GM19397 (cell line): Measurements from ENCODE around the gene TTC22.

ENCODE experiments used
- ATAC-seq: cut with Tn5 transposase; IDR thresholded peaks from one replicate; pipeline ENCODE4 v1.9.1; 2021; ENCODE audit warnings: mild to moderate bottlenecking, moderate library complexity; ENCODE audit not compliant: unreplicated experiment

TTC22 gene

GRCh38 chr1:54835131-54835898 lies 34.2 kb upstream of the TTC22 start:
- ATAC-seq, result no peak

- ATAC-seq, result no peak
Measured at GRCh38 chr1:54834007-54834541, 33.0 kb upstream of the TTC22 start.

GRCh38 chr1:54833121-54833520 lies 32.0 kb upstream of the TTC22 start:
- ATAC-seq, result no peak

- ATAC-seq, result no peak
Measured at GRCh38 chr1:54826226-54826816, 25.2 kb upstream of the TTC22 start.

- ATAC-seq, result no peak
Measured at GRCh38 chr1:54825696-54826095, 24.6 kb upstream of the TTC22 start.

GRCh38 chr1:54823670-54824069 lies 22.5 kb upstream of the TTC22 start:
- ATAC-seq, result no peak

- no peak for ATAC-seq
Measured at GRCh38 chr1:54819733-54820132, 18.6 kb upstream of the TTC22 start.

- ATAC-seq, result no peak
Measured at GRCh38 chr1:54819195-54819536, 18.0 kb upstream of the TTC22 start.

- ATAC-seq, result no peak
Measured at GRCh38 chr1:54818461-54819194, 17.5 kb upstream of the TTC22 start.

GRCh38 chr1:54816951-54817350 lies 15.8 kb upstream of the TTC22 start:
- no peak for ATAC-seq

- no peak for ATAC-seq
Measured at GRCh38 chr1:54816130-54816529, 15.0 kb upstream of the TTC22 start.

GRCh38 chr1:54815086-54815876 lies 14.2 kb upstream of the TTC22 start:
- ATAC-seq, result no peak

- no peak for ATAC-seq
Measured at GRCh38 chr1:54814571-54814970, 13.4 kb upstream of the TTC22 start.

- no peak for ATAC-seq
Measured at GRCh38 chr1:54814126-54814498, 13.0 kb upstream of the TTC22 start.

- ATAC-seq, result no peak
Measured at GRCh38 chr1:54813485-54814125, 12.5 kb upstream of the TTC22 start.

- no peak for ATAC-seq
Measured at GRCh38 chr1:54812801-54813484, 11.8 kb upstream of the TTC22 start.

- ATAC-seq, result no peak
Measured at GRCh38 chr1:54811739-54812655, 10.9 kb upstream of the TTC22 start.

- ATAC-seq, result no peak
Measured at GRCh38 chr1:54811066-54811465, 9.9 kb upstream of the TTC22 start.
